Osteoblast (primary cell): ENCODE data around the gene IL19. TPM values are rescaled to one million over a fixed set of nuclear protein-coding genes. Genes with fewer than 3 reads are reported as not detected.
"Not testable (repeated sequence)": the region's sequence is repeated elsewhere in the genome, so short reads cannot be mapped to it uniquely, and the experiment has no call there.

Source experiments
- DNase-seq: peaks from one replicate; pipeline ENCODE4 v3.0.0; 2011; ENCODE audit warnings: low spot score, mixed read lengths; ENCODE audit not compliant: insufficient read length; ENCODE audit errors: missing footprints
- H2AFZ ChIP-seq: 2 replicates; pipeline ENCODE4 v1.6.0; 2011; ENCODE audit warnings: mild to moderate bottlenecking, low read length
- H3K27ac ChIP-seq: 2 replicates; pipeline ENCODE4 v1.5.1; 2011; ENCODE audit warnings: mild to moderate bottlenecking, low read depth, low read length, moderate library complexity
- H3K27me3 ChIP-seq: 2 replicates; pipeline ENCODE4 v1.6.0; 2012; ENCODE audit warnings: mild to moderate bottlenecking, control low read depth, inconsistent platforms, low read length, moderate library complexity; ENCODE audit not compliant: insufficient read depth
- H3K36me3 ChIP-seq: 2 replicates; pipeline ENCODE4 v1.5.1; 2011; ENCODE audit warnings: mild to moderate bottlenecking, low read length, control low read depth, moderate library complexity; ENCODE audit not compliant: insufficient read depth
- H3K4me1 ChIP-seq: 2 replicates; pipeline ENCODE4 v1.5.1; 2011; ENCODE audit warnings: mild to moderate bottlenecking, low read length, control low read depth, moderate library complexity; ENCODE audit not compliant: insufficient read depth
- H3K4me2 ChIP-seq: 2 replicates; pipeline ENCODE4 v1.6.0; 2011; ENCODE audit warnings: mild to moderate bottlenecking, low read length; ENCODE audit not compliant: insufficient read depth
- H3K4me3 ChIP-seq: fragments of 200-600 bp; sonication (generic); 3 replicates; pipeline ENCODE4 v1.5.1; 2012; ENCODE audit warnings: mild to moderate bottlenecking, low read length, inconsistent platforms; ENCODE audit not compliant: insufficient read depth
- H3K79me2 ChIP-seq: 2 replicates; pipeline ENCODE4 v1.6.0; 2012; ENCODE audit warnings: mild to moderate bottlenecking, low read length, control low read depth, inconsistent platforms; ENCODE audit not compliant: insufficient read depth
- H3K9me3 ChIP-seq: 2 replicates; pipeline ENCODE4 v1.5.1; 2011; ENCODE audit warnings: low read depth, low read length, control low read depth
- H4K20me1 ChIP-seq: 2 replicates; pipeline ENCODE4 v1.6.0; 2012; ENCODE audit warnings: mild to moderate bottlenecking, low read length, control low read depth; ENCODE audit not compliant: insufficient read depth
- CTCF ChIP-seq: IDR thresholded peaks from 2 replicates; pipeline ENCODE4 v1.5.1; 2011; ENCODE audit warnings: mild to moderate bottlenecking, low read depth, low read length, moderate library complexity; ENCODE audit errors: extremely low read depth
- total RNA-seq: library from RNA; depleted of rRNA; stranded (reverse); fragments of >200 nt; gene quantifications from 2 replicates; pipeline ENCODE4 v1.2.3, GENCODE V29; 2012

IL19 gene
- total RNA-seq, 1 donor, result not detected

- Histone ChIP-seq H3K4me1 (peaks cover 6% of the 10 kb centered on the region), H3K79me2 (no peaks in the 10 kb centered on the region)
Measured at GRCh38 chr1:206761159-206761768, 9.3 kb upstream of the IL19 start.

GRCh38 chr1:206762741-206763364, 7.7 kb upstream of the IL19 start:
- H3K27me3 ChIP-seq, H3K79me2 ChIP-seq: not testable (repeated sequence)

More at GRCh38 chr1:206761159-206761768, 9.3 kb upstream of the IL19 start:
- H3K4me3 ChIP-seq, result no peak overlapping the region
- no peaks in the 10 kb centered on the region for H3K36me3 ChIP-seq
- no peaks in the 10 kb centered on the region for H3K9me3 ChIP-seq
- no peaks in the 10 kb centered on the region for H3K27me3 ChIP-seq
- no peak for DNase-seq
- no peak overlapping the region for H3K27ac ChIP-seq
- no peaks in the 10 kb centered on the region for H4K20me1 ChIP-seq
- no peak overlapping the region for H2AFZ ChIP-seq
- peak; percentile 47 for TF ChIP-seq CTCF
- H3K4me2 ChIP-seq, result no peak overlapping the region

GRCh38 chr1:206765771-206766170, 4.8 kb upstream of the IL19 start:
- not testable (repeated sequence) for H3K27me3 ChIP-seq, H3K79me2 ChIP-seq, DNase-seq, H3K4me3 ChIP-seq, H4K20me1 ChIP-seq, H3K36me3 ChIP-seq, H2AFZ ChIP-seq, H3K9me3 ChIP-seq
- H3K4me2 ChIP-seq, result peak overlapping the region; percentile 53
- peaks cover 11% of the 10 kb centered on the region for H3K4me1 ChIP-seq
- peak overlapping the region; percentile 56 for H3K27ac ChIP-seq

More at GRCh38 chr1:206762741-206763364, 7.7 kb upstream of the IL19 start:
- not testable (repeated sequence) for H3K4me3 ChIP-seq, H3K27ac ChIP-seq, H3K9me3 ChIP-seq, H3K36me3 ChIP-seq, H3K4me2 ChIP-seq, H2AFZ ChIP-seq, DNase-seq, H4K20me1 ChIP-seq
- H3K4me1 ChIP-seq, result peaks cover 11% of the 10 kb centered on the region

- H2AFZ ChIP-seq, result peak overlapping the region; percentile 80
- no peaks in the 10 kb centered on the region for H3K79me2 ChIP-seq
- H3K4me1 ChIP-seq, result peaks cover 11% of the 10 kb centered on the region
- peak overlapping the region; percentile 53 for H3K4me2 ChIP-seq
- no peaks in the 10 kb centered on the region for H3K9me3 ChIP-seq
- no peak for TF ChIP-seq CTCF
- peak overlapping the region; percentile 56 for H3K27ac ChIP-seq
- peak; percentile 91 for DNase-seq
- no peaks in the 10 kb centered on the region for H4K20me1 ChIP-seq
- peak overlapping the region; percentile 29 for H3K4me3 ChIP-seq
- no peaks in the 10 kb centered on the region for H3K27me3 ChIP-seq
- no peaks in the 10 kb centered on the region for H3K36me3 ChIP-seq
Measured at GRCh38 chr1:206766251-206766856, 4.2 kb upstream of the IL19 start.
